ENCODE results near the gene TOR2A.

The TOR2A gene

GRCh38 chr9:127703289-127703946, 31.7 kb downstream of the TOR2A start:
- DNase-seq (ENCODE audit: low read depth) = no peak
- no peak for TF ChIP-seq CTCF (conservative IDR thresholded peaks at IDR 0.05; ENCODE audit: control insufficient read depth, insufficient read depth, low read depth, low read length)
- H3K4me3 ChIP-seq (ENCODE audit: control insufficient read depth, low read depth, low read length) = no peak overlapping the region

- no peak overlapping the region for H3K4me3 ChIP-seq (ENCODE audit: control insufficient read depth, low read depth, low read length)
- TF ChIP-seq CTCF (conservative IDR thresholded peaks at IDR 0.05; ENCODE audit: control insufficient read depth, insufficient read depth, low read depth, low read length) = no peak
- no peak for DNase-seq (ENCODE audit: low read depth)
Measured at GRCh38 chr9:127700594-127701255, 34.4 kb downstream of the TOR2A start.

GRCh38 chr9:127700140-127700539, 35.0 kb downstream of the TOR2A start:
- no peak overlapping the region for H3K4me3 ChIP-seq (ENCODE audit: control insufficient read depth, low read depth, low read length)
- no peak for TF ChIP-seq CTCF (conservative IDR thresholded peaks at IDR 0.05; ENCODE audit: control insufficient read depth, insufficient read depth, low read depth, low read length)

GRCh38 chr9:127698985-127699670, 36.0 kb downstream of the TOR2A start:
- peak; percentile 98 for DNase-seq (ENCODE audit: low read depth)
- no peak for TF ChIP-seq CTCF (conservative IDR thresholded peaks at IDR 0.05; ENCODE audit: control insufficient read depth, insufficient read depth, low read depth, low read length)
- H3K4me3 ChIP-seq (ENCODE audit: control insufficient read depth, low read depth, low read length) = peak overlapping the region; percentile 27

More at GRCh38 chr9:127700140-127700539, 35.0 kb downstream of the TOR2A start:
- DNase-seq (ENCODE audit: low read depth) = no peak

GRCh38 chr9:127698386-127698785, 36.7 kb downstream of the TOR2A start:
- DNase-seq (ENCODE audit: low read depth) = no peak

GRCh38 chr9:127697575-127697974, 37.5 kb downstream of the TOR2A start:
- TF ChIP-seq CTCF (conservative IDR thresholded peaks at IDR 0.05; ENCODE audit: control insufficient read depth, insufficient read depth, low read depth, low read length) = no peak
- no peak overlapping the region for H3K4me3 ChIP-seq (ENCODE audit: control insufficient read depth, low read depth, low read length)
- DNase-seq (ENCODE audit: low read depth) = no peak

More at GRCh38 chr9:127698386-127698785, 36.7 kb downstream of the TOR2A start:
- TF ChIP-seq CTCF (conservative IDR thresholded peaks at IDR 0.05; ENCODE audit: control insufficient read depth, insufficient read depth, low read depth, low read length) = no peak
- H3K4me3 ChIP-seq (ENCODE audit: control insufficient read depth, low read depth, low read length) = no peak overlapping the region
